T-helper 2 cell treated with Interferon-gamma antibody and Interleukin-4, amounts not matched to agents 100 ng/mL and 5 ng/mL, for 36 hours (primary cell): ENCODE results near the gene FAHD1. TPM values are rescaled to one million over a fixed set of nuclear protein-coding genes. Genes with fewer than 3 reads are reported as not detected.

ENCODE experiments used
- intact Hi-C: fragments of 100-400 bp; cut with micrococcal nuclease; formaldehyde crosslinking; loops from one replicate; pipeline ENCODE4 v1.15.1; 2023
- total RNA-seq: library from RNA; stranded (reverse); gene quantifications from 2 replicates; pipeline ENCODE4 v1.2.3, GENCODE V29; 2022

Gene FAHD1
- total RNA-seq, 1 donor from 2014 or later = 10.5 TPM

DNA sequence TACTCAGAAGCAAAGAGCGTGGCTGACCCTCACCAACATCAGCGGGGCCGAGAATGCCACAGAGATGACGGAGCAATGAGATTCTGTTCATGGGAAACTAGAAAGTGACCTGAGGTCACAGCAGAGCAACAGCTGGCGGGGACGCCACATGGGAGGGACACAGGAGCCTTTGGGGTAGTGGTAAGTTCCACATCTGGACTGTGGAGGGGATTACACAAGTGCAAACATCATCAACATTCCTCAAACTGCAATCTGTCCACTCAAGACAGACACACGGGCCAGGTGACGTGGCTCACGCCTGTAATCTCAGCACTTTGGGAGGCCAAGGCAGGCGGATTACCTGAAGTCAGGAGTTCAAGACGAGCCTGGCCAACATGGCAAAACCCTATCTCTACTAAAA lies 11.5 kb upstream of the FAHD1 start:
- intact Hi-C loops = no loop called here

DNA sequence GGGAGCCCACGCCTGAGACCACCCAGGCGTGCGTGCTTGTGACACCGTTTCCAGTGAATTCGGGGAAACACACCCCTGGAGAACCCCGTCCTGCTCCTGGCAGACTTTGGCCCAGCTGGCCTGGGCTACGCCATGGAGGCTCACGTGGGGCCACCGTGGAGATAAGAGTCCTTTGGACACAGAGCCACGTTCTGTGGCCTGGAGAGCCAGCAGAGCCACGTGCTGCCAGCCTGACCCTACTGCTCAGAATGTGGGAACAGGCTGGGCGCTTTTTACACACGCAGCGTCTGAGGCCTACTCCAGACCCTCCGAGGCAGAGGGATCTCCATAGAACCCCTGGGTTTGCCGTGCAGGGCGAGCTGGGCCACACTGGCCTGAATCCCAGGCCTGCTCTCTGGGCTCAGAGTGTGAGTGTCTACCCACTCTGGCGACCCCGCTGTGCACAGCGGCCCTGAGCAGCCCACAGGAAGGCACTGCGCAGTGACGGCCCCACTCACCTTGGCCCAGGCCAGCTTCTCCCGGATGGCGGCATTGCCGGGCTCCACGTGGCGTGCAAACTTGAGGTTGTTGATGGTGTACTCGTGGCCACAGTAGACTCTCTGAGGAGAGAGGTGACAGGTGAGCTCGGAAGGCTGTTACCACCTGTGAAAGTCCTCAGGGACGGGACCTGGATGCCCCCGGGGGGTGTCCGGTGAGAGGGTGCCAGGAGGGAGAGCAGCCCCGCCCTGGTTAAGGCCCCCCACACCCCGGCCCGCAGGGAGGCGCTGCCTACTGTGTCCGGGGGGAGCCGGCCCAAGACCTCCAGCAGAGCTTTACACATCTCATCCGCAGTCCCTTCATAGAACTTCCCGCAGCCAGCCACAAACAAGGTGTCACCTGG lies 10.4 kb upstream of the FAHD1 start:
- intact Hi-C loops = no loop called here

DNA sequence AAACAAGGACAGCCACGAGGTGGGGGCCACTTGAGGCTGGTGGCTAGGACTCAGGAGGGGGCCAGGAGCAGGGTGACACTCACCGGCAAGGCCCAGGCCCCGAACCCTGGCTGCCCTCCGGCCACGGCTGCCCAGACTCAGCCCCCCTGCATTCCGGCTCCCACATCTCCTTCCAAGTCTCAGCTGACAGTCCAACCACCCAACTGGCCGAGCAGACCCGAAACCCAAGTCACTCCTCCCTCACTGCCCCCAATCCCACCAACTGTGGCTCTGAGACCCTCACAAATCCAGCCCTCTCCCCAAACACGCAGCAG lies 9.8 kb upstream of the FAHD1 start:
- intact Hi-C loops = no loop called here

DNA sequence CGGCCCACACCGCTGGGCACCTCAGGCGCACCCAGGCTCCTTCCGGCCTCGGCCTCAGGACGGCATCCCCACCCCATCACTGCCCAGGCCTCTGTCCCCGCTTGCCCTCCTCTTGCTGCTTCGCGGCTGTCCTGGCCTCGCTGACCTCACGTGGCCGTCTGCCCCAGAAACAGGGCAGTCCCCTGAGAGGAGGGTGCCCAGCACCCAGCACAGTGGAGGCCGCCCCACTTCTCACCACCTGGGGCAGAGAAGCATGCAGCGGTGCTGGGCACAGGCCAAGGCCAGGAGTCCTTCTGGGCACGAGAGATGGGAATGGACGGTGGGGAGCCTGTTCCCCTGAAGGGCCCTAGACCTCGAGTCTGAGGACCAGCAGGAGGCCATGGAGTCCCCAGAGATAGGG lies 9.3 kb upstream of the FAHD1 start:
- intact Hi-C loops = no loop called here

DNA sequence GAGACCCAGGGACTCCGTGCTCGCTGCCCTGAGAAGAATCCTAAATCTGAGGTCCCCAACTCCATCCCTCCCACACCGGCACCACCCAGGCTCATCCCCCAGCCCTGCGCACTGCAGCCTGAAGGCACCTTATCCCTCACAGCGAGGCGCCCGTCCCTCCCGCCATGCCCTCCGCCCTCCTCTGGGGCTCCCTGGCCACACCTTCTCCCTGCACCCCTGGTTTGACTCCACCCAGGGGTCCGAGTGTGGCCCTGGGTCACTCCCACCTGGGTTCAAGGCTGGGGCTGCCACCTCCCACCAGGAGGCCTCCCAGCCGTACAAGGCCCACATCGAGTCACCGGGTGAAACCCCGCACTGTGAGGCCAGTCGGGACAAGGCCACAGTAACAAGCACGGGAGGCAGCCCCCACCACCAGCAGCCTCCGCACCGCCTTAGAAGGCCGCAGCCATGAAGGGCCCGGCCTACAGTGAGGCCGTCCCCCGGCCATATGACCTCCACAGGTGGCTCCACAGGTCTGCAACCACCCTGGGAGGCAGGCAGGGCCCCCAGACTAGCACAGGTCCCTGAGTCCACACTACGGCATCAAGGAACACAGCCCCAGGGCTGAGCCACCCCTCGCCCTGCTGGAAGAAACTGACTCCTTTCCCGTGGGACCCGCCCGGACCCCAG lies 8.7 kb upstream of the FAHD1 start:
- intact Hi-C loops = no loop called here

DNA sequence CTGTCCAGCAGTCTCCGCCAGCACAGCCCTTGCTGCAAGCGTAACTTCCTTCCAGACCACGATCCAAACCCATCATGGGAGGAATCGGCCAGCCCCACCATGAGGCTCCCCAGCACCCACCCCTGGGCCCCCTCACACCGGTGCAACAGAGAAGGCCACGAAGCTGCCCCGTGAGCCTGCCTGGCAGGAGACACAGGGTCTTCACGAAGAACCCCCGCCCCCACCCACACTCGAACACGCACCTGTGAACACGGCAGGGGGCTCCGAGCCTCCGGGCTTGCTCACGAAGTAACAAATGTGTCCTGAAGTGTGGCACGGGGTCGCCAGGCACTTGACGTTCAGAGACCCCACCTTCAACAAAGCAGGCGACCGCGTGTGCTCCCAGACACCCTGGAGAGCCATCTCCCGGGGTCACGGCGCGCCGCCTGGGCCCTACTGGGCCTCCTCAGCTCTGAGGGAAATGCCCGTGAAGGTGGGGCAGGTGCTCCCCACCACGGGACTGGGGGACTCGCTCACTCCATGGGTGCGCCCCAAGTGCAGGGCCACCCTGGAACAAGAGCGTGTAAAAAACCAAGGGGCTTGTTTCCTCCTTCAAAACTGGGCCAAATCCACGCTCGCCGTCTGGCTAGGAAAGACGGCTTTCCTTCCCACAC lies 8.0 kb upstream of the FAHD1 start:
- intact Hi-C loops = no loop called here

DNA sequence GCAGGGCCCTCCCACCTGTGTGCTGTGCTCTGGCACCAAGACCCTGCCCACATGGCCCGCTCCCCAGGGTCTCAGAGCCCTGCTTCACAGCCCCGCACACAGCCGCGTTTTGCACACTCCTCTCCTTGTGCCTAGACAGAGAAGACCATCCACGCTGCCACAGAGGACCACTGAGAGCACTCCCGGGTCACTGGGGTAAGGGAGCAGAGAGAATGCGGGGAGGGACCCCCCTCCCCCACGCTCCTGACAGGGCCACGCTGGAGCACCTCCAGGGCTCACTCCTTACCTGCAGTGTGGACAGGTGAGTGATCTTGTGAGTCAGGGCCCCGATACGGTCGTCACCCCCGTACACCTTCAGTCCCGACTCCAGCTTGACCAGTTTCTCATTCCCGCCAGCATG lies 7.4 kb upstream of the FAHD1 start:
- intact Hi-C loops = no loop called here

DNA sequence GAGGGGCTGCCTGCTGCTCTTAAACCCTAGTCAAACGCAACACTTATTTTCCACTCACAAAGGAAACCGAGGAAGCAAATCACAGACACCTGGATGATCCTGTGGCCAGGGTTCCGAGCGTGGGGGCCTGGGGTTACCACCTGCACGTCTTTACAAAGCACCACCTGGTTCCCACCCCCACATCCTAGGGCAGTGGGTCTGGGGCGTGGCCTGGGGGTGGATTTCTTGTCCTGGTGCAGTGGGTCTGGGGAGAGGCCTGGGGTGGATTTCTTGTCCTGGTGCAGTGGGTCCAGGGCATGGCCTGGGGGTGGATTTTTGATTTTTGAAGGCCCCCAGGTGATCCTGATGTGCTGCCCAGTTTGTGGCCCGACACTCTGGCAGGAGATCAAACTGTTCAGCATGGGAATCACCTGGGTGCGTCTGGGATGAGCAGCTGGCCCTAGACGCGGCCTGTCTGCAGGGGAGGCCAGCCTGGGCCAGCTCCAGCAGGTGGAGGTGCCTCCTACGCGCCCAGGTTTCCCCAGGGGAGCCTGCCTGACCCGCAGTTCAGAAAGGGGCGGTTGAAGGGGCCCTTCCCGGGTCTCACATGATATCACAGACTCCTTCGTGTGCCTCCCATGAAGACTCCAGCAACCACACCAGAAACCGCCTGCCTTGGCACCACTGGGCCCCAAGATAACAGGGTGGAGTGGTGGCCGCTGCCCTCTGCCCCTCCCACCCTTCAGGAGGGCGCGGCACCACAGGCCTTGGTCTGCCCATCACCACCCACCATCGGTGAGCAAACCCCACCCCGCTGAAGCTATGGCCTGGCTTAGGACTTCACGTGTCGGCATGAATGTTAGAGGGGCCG lies 6.7 kb upstream of the FAHD1 start:
- intact Hi-C loops = no loop called here

DNA sequence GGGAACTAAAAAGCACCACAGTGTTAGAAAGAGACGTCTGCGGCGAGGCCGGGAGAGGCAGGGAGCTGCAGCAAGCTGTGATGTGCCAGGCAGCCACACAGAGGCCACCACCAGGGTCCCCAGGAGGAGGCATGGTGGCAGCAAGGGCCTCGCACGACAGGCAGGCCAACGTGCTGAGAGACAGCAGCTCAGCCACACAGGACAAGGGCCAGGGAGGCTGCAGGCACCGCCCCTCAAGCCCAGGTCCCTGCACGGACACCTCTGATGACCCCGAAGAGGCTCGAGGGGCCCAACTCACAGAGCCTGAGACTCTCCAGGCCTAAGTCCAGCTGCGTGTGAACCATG lies 6.1 kb upstream of the FAHD1 start:
- intact Hi-C loops = no loop called here

DNA sequence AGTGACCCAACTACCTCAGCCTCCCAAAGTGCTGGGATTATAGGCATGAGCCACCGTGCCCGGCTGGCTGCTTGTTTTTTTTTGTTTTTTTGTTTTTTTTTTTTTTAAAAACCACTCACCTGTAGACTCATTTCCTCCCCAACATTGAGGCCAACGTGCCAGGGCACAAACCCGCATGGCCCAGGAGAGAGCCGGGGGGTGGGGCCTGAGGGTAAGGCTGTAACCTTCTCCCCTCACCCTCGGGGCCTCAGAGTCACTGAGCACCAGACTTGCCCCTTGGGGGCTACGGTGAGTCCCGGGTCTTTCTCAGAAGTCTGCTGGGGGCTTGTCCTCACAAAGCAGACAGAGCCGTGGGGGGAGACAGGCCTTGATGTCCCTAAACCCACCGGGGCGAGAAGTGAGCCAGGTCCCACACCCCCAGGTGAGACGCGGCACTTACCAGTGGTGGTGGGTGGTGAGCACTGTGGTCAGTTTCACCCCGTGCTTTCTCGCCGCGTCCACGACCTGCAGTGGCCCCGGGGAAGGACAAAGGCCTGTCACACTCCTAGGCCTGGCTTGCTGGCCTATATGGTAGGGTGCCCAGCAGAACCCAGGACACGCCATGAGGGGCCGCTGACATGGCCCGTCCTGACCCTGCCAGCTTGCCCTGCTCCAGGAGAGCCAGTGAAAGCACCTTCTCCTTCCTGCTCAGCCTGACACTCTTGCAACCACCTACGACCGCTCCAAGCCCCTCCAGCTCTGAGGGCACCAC lies 5.0 kb upstream of the FAHD1 start:
- intact Hi-C loops = no loop called here

DNA sequence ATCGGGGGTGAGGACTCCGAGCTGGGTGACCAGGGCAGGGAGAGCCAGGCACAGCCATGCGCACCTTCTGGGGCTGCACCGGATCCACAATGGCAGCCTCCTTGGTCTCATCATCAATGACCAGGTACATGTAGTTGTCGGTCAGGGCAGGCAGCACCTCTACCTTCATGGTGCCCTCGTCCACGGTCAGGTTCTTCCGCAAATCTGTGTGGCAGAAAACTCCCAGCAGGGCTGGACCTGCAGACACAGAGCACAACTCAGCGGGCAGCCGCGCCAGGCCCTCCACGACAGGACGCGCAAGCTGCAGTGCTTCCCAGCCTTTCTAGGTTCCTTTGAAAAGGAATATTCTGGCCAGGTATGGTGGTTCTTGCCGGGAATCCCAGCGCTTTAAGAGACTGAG lies 4.2 kb upstream of the FAHD1 start:
- intact Hi-C loops = no loop called here

DNA sequence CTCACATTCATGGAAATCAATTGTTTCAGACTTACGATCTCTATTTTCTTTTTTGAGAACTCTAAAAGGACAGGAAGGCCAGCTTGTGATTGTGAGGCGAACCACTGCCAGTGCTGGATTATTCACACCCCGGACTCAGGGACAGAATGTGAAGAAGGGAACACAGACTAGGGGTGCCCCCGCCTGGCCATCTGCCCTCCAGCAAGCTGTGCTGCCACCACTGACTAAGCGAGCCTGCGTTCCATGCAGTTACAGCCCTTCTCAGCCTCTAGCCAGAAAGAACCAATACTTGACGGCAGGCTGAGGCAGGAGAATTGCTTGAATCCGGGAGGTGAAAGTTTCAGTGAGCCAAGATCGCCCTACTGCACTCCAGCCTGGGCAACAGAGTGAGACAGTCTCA lies 3.2 kb upstream of the FAHD1 start:
- intact Hi-C loops = no loop called here

DNA sequence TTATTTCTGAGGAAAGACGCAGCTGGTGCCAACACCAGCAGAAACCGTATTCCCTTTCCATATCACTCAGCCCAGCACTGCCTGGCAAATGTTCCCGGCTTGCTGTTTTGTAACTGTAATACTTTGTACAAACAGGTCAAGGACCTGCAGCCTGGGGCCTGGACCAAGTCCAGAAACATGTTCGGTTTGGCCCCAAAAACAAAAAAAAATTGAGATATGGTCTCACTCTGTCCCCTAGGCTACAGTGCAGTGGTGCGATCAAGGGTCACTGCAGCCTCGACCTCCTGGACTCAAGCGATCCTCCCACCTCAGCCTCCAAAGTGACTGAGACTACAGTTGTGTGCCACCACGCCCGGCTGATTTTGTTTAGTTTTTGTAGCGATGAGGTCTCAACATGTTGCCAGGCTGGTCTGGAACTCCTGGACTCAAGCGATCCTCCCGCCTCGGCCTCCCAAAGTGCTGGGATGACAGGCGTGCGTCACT lies 1.6 kb upstream of the FAHD1 start:
- intact Hi-C loops = no loop called here

DNA sequence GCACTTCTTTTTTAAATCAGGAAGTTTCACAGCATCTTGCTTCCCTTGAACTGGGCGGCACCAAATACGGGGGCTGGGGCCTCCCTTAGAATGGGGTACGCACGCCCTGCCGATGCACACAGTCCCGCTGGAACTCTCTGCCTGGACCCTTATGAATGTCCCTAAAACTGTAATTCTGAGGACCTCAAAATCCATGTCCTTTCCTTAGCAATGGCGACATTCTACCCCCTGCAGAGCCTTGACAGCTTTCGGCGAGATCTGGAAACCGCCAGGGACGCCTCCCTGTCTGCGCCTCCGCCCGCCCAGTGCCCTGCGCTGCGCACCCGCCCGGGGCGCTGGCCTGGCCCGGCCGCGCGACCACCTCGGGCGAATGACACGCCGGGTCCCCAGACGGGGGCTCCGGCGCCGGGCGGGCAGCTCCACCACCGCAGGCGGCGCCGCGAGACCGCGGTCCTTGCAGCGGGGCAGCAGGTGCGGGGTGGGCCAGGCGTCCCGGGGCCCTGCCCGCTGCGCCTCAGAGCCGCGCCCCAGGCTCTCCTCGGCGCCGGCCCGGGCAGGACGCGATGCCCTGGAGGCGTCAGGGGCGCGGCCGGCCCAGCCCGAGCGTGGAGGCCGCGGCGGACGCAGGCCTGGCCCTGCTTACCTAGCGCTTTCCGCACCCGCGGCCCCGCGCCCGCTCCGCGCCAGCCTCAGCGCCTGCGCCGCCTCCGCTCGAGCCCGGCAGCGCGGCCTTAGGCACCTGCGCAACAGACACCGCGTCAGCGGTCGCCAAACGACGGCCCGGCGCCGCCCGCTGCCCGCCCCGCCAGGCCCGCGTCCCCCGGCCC lies 929 bp upstream of the FAHD1 start:
- intact Hi-C loops = loop anchor here (1.0 to 2.0 kb wide), 3 partner anchors 44 to 215 kb away; partner anchors contain the start of genes JPT2, NUBP2 and SPSB3

DNA sequence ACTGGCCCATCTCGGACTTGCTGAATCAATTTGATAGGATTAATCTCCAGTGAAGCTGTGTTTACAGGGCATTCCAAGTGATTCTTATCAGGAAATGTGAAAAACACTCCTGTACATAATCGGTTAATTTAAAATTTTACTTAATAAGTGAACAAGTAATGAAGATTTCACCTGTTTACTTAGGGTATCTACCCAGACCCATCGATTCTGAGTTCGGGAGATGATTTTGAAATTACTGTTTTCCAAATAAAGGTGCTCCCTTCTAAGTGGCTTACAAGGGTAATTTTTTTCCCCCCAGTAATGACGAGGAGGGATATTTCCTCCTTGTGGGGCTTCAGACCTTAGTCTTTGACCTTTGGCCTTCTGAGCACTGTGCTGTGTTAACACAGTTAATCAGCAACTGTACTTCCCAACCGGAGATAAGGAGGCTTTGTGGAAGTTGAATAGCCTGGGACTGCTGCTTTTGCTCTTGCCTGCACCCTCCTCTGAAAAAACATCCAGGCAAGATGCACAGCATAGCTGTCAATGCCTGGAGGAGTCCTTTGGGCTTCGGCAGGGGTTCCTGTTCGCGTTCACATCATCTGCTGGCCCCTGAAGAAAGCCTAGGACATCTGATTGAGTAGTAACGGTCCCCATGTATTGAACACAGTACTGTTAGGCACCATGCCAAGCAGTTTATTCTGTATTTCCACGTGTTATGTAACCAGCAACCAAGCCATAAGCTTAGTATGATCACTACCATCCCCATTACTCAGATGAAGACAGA lies 1.8 kb downstream of the FAHD1 start:
- intact Hi-C loops = no loop called here

DNA sequence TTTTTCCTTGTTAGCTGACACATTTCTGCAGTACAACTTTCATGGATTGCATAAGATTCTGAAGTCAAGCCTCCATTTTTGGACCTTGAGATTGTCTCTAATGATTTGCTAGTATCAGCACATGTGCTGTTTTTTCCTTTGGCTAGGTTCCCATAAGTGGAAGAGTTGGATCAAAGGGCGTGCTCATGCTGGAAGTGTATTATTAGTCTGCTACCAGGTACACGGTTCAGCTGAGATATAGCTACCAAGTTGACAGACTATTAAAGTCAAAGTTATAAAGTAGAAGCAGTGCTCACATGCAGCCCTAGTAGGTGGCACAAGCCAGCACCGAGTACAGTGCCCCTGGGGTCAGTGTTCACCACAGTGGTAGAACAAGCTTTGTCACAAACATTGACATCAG lies 3.2 kb downstream of the FAHD1 start:
- intact Hi-C loops = no loop called here

DNA sequence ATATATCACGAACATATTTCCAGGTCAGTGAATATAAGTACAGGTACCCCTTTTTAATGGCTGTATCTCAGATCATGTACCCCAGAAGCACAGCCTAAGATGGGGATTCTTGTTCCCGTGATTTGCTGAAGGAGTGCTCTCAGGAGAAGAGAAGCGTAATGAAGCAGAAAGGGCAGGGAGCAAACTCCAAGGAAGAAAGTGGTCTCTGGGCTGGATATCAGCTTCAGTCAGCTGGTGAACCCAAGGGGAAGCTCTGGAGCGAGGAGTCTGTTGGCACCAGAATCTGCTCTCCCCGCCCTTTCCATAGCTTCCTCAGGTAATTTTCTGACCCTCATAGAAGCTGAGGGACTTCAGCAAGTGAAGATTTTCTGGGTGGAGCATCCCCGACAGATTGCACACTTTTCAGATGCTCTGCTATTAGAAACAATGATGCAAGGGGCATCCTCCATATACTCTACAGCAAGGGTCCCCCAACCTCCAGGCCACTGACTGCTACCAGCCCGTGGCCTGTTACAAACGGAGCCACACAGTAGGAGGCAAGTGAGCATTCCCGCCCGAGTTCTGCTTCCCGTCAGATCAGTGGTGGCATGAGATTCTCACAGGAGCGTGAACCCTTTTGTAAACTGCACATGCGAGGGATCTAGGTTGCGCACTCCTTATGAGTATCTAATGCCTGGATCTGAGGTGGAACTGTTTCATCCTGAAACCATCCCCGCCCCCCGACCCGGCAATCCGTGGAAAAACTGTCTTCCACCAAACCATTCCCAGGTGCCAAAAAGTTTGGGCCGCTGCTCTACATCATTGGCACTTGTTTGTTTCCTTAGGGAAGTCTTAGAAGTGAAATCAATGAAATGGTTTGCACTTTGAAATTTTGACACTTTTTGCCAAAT lies 4.4 kb downstream of the FAHD1 start:
- intact Hi-C loops = no loop called here

DNA sequence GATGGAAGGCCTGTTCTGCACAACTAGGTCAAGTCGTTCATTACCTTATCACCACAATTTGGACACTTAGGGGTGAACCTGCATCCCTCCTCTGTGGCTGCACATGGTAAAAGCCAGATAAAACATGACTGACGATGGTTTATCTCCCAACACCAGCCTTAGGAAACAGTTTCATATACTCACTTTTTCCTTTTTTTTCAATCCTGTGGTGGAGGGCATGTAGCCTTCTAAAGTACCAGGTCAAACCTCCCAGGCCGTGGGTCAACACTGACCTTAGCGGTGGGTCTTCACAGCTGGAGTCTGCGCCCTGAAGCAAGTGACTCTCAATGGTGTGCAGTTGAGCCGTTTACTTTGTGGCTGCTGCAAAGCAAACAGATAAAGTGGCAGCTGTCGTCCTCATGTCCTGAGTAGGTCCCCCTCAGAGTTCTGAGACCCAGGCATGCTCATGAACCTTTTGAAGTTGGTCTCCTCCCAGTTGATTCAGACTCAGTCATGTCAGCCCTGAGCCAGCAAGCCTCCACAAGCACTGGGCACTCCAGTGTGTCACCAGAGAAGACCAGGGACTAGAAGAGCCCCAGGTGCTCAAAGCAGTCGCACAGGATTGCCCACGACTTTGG lies 5.9 kb downstream of the FAHD1 start:
- intact Hi-C loops = no loop called here
